Measurements from ENCODE around the gene CLSTN3.

CLSTN3 gene

DNA sequence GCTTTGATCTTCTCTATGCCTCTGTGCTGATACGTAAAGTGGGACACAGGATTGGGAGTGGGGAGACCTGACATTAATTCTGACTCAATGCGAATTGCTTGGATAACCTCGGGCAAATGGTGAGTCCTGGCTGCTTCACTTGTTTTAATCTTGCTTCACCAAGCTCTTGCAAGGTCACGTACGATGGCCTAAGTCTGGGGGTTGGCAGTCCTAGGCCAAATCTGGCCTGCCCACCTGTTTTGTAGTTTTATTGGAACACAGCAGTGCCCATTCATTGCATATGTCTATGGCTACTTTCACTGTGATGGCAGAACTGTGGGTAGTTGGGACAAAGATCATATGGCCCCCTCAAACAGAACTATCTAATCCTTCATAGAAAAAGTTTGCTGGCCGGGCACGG is 13.4 kb downstream of the CLSTN3 start:
- TF ChIP-seq, protein P1, sequence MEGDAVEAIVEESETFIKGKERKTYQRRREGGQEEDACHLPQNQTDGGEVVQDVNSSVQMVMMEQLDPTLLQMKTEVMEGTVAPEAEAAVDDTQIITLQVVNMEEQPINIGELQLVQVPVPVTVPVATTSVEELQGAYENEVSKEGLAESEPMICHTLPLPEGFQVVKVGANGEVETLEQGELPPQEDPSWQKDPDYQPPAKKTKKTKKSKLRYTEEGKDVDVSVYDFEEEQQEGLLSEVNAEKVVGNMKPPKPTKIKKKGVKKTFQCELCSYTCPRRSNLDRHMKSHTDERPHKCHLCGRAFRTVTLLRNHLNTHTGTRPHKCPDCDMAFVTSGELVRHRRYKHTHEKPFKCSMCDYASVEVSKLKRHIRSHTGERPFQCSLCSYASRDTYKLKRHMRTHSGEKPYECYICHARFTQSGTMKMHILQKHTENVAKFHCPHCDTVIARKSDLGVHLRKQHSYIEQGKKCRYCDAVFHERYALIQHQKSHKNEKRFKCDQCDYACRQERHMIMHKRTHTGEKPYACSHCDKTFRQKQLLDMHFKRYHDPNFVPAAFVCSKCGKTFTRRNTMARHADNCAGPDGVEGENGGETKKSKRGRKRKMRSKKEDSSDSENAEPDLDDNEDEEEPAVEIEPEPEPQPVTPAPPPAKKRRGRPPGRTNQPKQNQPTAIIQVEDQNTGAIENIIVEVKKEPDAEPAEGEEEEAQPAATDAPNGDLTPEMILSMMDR (IDR thresholded peaks at IDR 0.05): no peak
- Mint-ChIP-seq H3K4me3 (no peak overlapping the region), H3K27me3 (ENCODE audit: low read depth, poor library complexity) (peaks cover 3% of the 10 kb centered on the region), H3K4me1 (no peaks in the 10 kb centered on the region), H3K27ac (no peak overlapping the region), H3K36me3 (ENCODE audit: low read depth) (peaks cover 67% of the 10 kb centered on the region), H3K9me3 (no peaks in the 10 kb centered on the region)
- no peak for DNase-seq

DNA sequence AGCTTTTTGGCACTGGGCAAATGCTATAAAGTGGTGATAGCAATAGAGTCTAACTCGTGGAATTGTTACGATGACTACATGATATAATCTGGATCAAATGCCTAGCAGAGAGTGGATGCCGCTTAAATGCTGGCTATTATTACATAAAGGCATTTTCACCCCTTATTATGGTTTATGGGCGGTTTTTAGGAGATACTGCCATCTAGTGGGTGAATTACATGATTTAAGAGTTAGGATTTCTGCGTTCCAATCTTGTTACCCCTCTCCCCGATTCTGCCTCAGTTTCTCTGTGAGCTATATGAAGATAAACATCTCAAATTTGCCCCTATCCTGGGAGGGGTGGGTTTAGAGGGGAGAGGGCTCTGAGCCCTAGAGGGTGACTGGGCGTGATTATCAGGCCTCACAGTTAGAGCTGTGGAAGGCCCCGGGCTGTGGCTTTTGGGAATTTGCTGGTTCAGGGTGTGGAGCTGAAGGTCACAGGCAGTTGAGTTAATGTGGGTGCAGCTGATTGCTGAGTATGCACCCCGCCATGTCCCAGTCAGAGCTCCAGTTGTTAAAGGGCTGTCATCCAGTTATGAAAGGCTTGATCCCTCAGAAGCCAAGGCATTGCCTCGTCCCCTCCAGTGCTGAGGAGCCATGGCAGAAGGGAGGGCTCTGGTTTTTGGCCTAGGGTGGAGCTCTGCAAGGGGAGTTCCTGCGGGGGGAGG is 14.4 kb downstream of the CLSTN3 start:
- TF ChIP-seq, protein P1 (IDR thresholded peaks at IDR 0.05): peak; percentile 48
- no peak for DNase-seq
- Mint-ChIP-seq H3K4me3 (no peak overlapping the region), H3K4me1 (no peaks in the 10 kb centered on the region), H3K9me3 (no peaks in the 10 kb centered on the region), H3K27me3 (ENCODE audit: low read depth, poor library complexity) (no peaks in the 10 kb centered on the region), H3K27ac (no peak overlapping the region), H3K36me3 (ENCODE audit: low read depth) (peaks cover 65% of the 10 kb centered on the region)

DNA sequence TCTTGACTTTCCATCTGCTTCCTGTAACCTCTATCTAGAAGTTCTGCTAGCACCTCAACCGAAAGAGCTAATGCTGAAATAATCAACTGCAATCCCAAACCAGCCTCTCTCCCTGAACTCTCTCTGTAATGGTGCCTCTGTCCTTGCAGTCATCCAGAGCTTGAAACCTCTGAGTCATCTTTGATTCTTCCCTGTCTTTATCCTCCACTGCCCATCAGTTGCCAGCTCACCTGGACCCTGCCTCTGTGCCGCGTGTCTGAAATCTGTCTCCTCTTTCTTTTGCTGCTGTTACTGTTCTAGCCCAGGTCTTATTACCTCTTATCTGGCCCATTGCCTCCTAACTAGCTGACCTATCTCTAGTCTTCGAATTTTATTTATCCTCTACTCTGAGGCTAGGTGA is 15.5 kb downstream of the CLSTN3 start:
- Mint-ChIP-seq H3K36me3 (ENCODE audit: low read depth) (peaks cover 69% of the 10 kb centered on the region), H3K4me3 (no peak overlapping the region), H3K4me1 (no peaks in the 10 kb centered on the region)

GRCh38 chr12:7146228-7146627 is 16.1 kb downstream of the CLSTN3 start:
- H3K27ac Mint-ChIP-seq: no peak overlapping the region
- no peak overlapping the region for H3K4me3 Mint-ChIP-seq
- H3K36me3 Mint-ChIP-seq (ENCODE audit: low read depth): peaks cover 68% of the 10 kb centered on the region
- TF ChIP-seq, protein P1 (IDR thresholded peaks at IDR 0.05): no peak
- H3K9me3 Mint-ChIP-seq: no peaks in the 10 kb centered on the region
- H3K4me1 Mint-ChIP-seq: no peaks in the 10 kb centered on the region
- DNase-seq: no peak
- H3K27me3 Mint-ChIP-seq (ENCODE audit: low read depth, poor library complexity): no peaks in the 10 kb centered on the region

More for the DNA sequence above, 15.5 kb downstream of the CLSTN3 start:
- H3K27me3 Mint-ChIP-seq (ENCODE audit: low read depth, poor library complexity): no peaks in the 10 kb centered on the region
- TF ChIP-seq, protein P1 (IDR thresholded peaks at IDR 0.05): no peak
- H3K9me3 Mint-ChIP-seq: no peaks in the 10 kb centered on the region
- no peak for DNase-seq
- no peak overlapping the region for H3K27ac Mint-ChIP-seq

DNA sequence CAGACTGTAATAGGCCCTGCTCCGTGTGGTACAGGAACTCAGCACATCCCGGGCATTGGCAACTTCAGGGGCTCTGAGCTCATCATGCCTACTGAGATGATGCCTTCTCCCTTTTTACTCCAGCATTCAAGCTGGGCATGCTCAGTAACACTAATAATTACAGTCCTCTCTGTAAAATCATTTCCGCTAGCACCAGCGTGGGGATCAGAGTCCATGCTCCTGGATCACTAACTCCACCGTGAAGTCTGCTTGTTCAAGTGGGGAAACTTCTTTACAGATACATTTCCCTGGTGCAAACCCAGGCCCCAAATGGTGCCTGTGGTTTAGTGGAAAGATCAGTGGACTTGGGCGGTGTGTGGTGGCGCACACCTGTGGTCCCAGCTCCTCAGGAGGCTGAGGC is 16.7 kb downstream of the CLSTN3 start:
- TF ChIP-seq, protein P1 (IDR thresholded peaks at IDR 0.05): no peak
- Mint-ChIP-seq H3K27me3 (ENCODE audit: low read depth, poor library complexity) (no peaks in the 10 kb centered on the region), H3K4me3 (no peak overlapping the region), H3K36me3 (ENCODE audit: low read depth) (peaks cover 63% of the 10 kb centered on the region), H3K9me3 (no peaks in the 10 kb centered on the region), H3K27ac (no peak overlapping the region), H3K4me1 (no peaks in the 10 kb centered on the region)
- no peak for DNase-seq

GRCh38 chr12:7150356-7150755 is 20.2 kb downstream of the CLSTN3 start:
- H3K27me3 Mint-ChIP-seq (ENCODE audit: low read depth, poor library complexity): no peaks in the 10 kb centered on the region
- TF ChIP-seq, protein P1 (IDR thresholded peaks at IDR 0.05): no peak
- peaks cover 62% of the 10 kb centered on the region for H3K36me3 Mint-ChIP-seq (ENCODE audit: low read depth)
- no peak overlapping the region for H3K4me3 Mint-ChIP-seq
- peaks cover 5% of the 10 kb centered on the region for H3K4me1 Mint-ChIP-seq
- no peak overlapping the region for H3K27ac Mint-ChIP-seq
- DNase-seq: no peak
- no peaks in the 10 kb centered on the region for H3K9me3 Mint-ChIP-seq
